Mesenchymal stem cell (in vitro differentiated cells and primary cell): ENCODE data around the gene NDUFS7.

Experiments used
- DNase-seq: peaks from one replicate; pipeline ENCODE4 v3.0.0-alpha.2; 2013
- H2AFZ ChIP-seq: one replicate; pipeline ENCODE4 v1.6.1; 2013; ENCODE audit warnings: low read depth, mild to moderate bottlenecking, control low read depth, inconsistent platforms, low read length, moderate library complexity
- H2AK5ac ChIP-seq: 2 replicates; pipeline ENCODE4 v1.6.1; 2013; ENCODE audit warnings: low read length, moderate library complexity, mild to moderate bottlenecking, inconsistent platforms; ENCODE audit not compliant: severe bottlenecking
- H2BK120ac ChIP-seq: one replicate; pipeline ENCODE4 v1.6.1; 2013; ENCODE audit warnings: low read depth, mild to moderate bottlenecking, inconsistent platforms, low read length, moderate library complexity
- H2BK12ac ChIP-seq, 2 experiments: one replicate each; pipeline ENCODE4 v1.6.1; 2013; ENCODE audit warnings: inconsistent platforms in 2 of 2, low read length in 2 of 2, mild to moderate bottlenecking in 2 of 2, moderate library complexity in 2 of 2, control low read depth in 1 of 2
- H2BK15ac ChIP-seq: one replicate; pipeline ENCODE4 v1.6.1; 2013; ENCODE audit warnings: mild to moderate bottlenecking, low read depth, inconsistent platforms; ENCODE audit not compliant: poor library complexity, severe bottlenecking
- H2BK5ac ChIP-seq: 2 replicates; pipeline ENCODE4 v1.6.1; 2013; ENCODE audit warnings: low read depth, mild to moderate bottlenecking, low read length, control low read depth, inconsistent platforms; ENCODE audit not compliant: poor library complexity, severe bottlenecking
- H3K14ac ChIP-seq, 2 experiments: one replicate each; pipeline ENCODE4 v1.6.1; 2013; ENCODE audit warnings: inconsistent platforms in 2 of 2, low read length in 2 of 2, control low read depth in 1 of 2, mild to moderate bottlenecking in 1 of 2, moderate library complexity in 1 of 2
- H3K18ac ChIP-seq, 2 experiments: one replicate each; pipeline ENCODE4 v1.6.1; 2013; ENCODE audit warnings: inconsistent platforms in 2 of 2, low read length in 2 of 2, control low read depth in 1 of 2, low read depth in 1 of 2, mild to moderate bottlenecking in 1 of 2
- H3K23ac ChIP-seq, 2 experiments: one replicate each; pipeline ENCODE4 v1.6.1; 2013; ENCODE audit warnings: inconsistent platforms in 2 of 2, low read length in 2 of 2, mild to moderate bottlenecking in 2 of 2, moderate library complexity in 2 of 2, control low read depth in 1 of 2
- H3K27ac ChIP-seq: 2 replicates; pipeline ENCODE4 v1.5.1; 2013; ENCODE audit warnings: mild to moderate bottlenecking, moderate library complexity, low read length, control low read depth, inconsistent platforms; ENCODE audit not compliant: poor library complexity, severe bottlenecking
- H3K27me3 ChIP-seq, 2 experiments: 2 replicates each; pipeline versions ENCODE4 v1.6.1 to v1.7.0; 2013; ENCODE audit warnings: low read length in 2 of 2, mild to moderate bottlenecking in 2 of 2, moderate library complexity in 2 of 2, control low read depth in 1 of 2, inconsistent platforms in 1 of 2; ENCODE audit not compliant: control insufficient read depth in 1 of 2, insufficient read depth in 1 of 2
- H3K36me3 ChIP-seq, 2 experiments: 2 replicates each; pipeline versions ENCODE4 v1.6.1 to v1.7.0; 2013; ENCODE audit warnings: low read length in 2 of 2, control low read depth in 1 of 2, inconsistent platforms in 1 of 2, low read depth in 1 of 2, mild to moderate bottlenecking in 1 of 2; ENCODE audit not compliant: insufficient read depth in 2 of 2, control insufficient read depth in 1 of 2
- H3K4ac ChIP-seq, 2 experiments: one replicate each; pipeline ENCODE4 v1.6.1; 2013; ENCODE audit warnings: inconsistent platforms in 2 of 2, low read length in 2 of 2, mild to moderate bottlenecking in 2 of 2, moderate library complexity in 2 of 2, control low read depth in 1 of 2, low read depth in 1 of 2
- H3K4me1 ChIP-seq: 2 replicates; pipeline ENCODE4 v1.6.1; 2013; ENCODE audit warnings: low read depth, low read length, control low read depth; ENCODE audit not compliant: control insufficient read depth, insufficient read depth
- H3K4me2 ChIP-seq: 2 replicates; pipeline ENCODE4 v1.6.1; 2013; ENCODE audit warnings: low read length, mild to moderate bottlenecking, inconsistent platforms; ENCODE audit not compliant: poor library complexity, severe bottlenecking
- H3K4me3 ChIP-seq, 2 experiments: 2 replicates each; pipeline versions ENCODE4 v1.5.1 to v1.7.0; 2013; ENCODE audit warnings: low read length in 2 of 2, mild to moderate bottlenecking in 2 of 2, control low read depth in 1 of 2, low read depth in 1 of 2; ENCODE audit not compliant: insufficient read depth in 1 of 2
- H3K79me1 ChIP-seq: replicated peaks from 2 replicates; pipeline ENCODE4 v1.6.1; 2013; ENCODE audit warnings: mild to moderate bottlenecking, control low read depth, low read length, inconsistent platforms; ENCODE audit not compliant: poor library complexity, severe bottlenecking
- H3K9ac ChIP-seq: 2 replicates; pipeline ENCODE4 v1.7.0; 2013; ENCODE audit warnings: mild to moderate bottlenecking, low read length, moderate library complexity
- H3K9me3 ChIP-seq: 2 replicates; pipeline ENCODE4 v1.7.0; 2013; ENCODE audit warnings: mild to moderate bottlenecking, low read length; ENCODE audit not compliant: control insufficient read depth
- H4K8ac ChIP-seq: one replicate; pipeline ENCODE4 v1.6.1; 2013; ENCODE audit warnings: inconsistent platforms, mild to moderate bottlenecking, low read length, moderate library complexity
- H4K91ac ChIP-seq: one replicate; pipeline ENCODE4 v1.6.1; 2013; ENCODE audit warnings: mild to moderate bottlenecking, low read length, inconsistent platforms
- WGBS: methylation state at CpG from one replicate; pipeline ENCODE4 v1.1.7; 2013; ENCODE audit warnings: mixed read lengths; 5-methylcytosine and 5-hydroxymethylcytosine counted together

NDUFS7 gene

GRCh38 chr19:1390890-1391423 lies 7.2 kb downstream of the NDUFS7 start:
- Histone ChIP-seq H2BK15ac (no peak overlapping the region), H3K27me3 (no peaks in the 10 kb centered on the region), H3K27ac (no peak overlapping the region), H3K9ac (no peak overlapping the region), H2AFZ (no peak overlapping the region), H2BK12ac (no peak overlapping the region), H4K91ac (no peak overlapping the region), H3K14ac (no peak overlapping the region), H3K4me2 (no peak overlapping the region), H3K79me1 (peaks cover 32% of the 10 kb centered on the region), H4K8ac (no peak overlapping the region), H3K4me1 (peaks cover 5% of the 10 kb centered on the region), H3K36me3 (peaks cover 36 to 85% of the 10 kb centered on the region in 2 experiments), H3K18ac (no peak overlapping the region), H3K23ac (no peak overlapping the region), H3K4ac (no peak overlapping the region), H3K4me3 (peak overlapping the region in 1 of 2 experiments; percentile 31), H2BK120ac (no peak overlapping the region), H3K9me3 (no peaks in the 10 kb centered on the region), H2BK5ac (no peak overlapping the region), H2AK5ac (no peak overlapping the region)
- 94% methylated on average over 39 of the region's 42 CpGs for WGBS
- no peak for DNase-seq

GRCh38 chr19:1392407-1392806 lies 8.7 kb downstream of the NDUFS7 start:
- Histone ChIP-seq H3K14ac (no peak overlapping the region), H3K23ac (no peak overlapping the region), H3K9me3 (no peaks in the 10 kb centered on the region), H3K36me3 (peaks cover 36 to 81% of the 10 kb centered on the region in 2 experiments), H3K27me3 (no peaks in the 10 kb centered on the region), H2BK15ac (no peak overlapping the region), H3K27ac (no peak overlapping the region), H2AK5ac (no peak overlapping the region), H2BK12ac (no peak overlapping the region), H4K91ac (no peak overlapping the region), H3K18ac (no peak overlapping the region), H2BK120ac (no peak overlapping the region), H3K79me1 (peaks cover 21% of the 10 kb centered on the region), H3K9ac (no peak overlapping the region), H2AFZ (no peak overlapping the region), H4K8ac (no peak overlapping the region), H3K4me1 (peaks cover 14% of the 10 kb centered on the region), H3K4me3 (no peak overlapping the region), H3K4ac (no peak overlapping the region), H2BK5ac (no peak overlapping the region), H3K4me2 (no peak overlapping the region)
- WGBS = 96% methylated on average over 7 of the region's 15 CpGs
- DNase-seq = no peak

- Histone ChIP-seq H4K91ac (no peak overlapping the region), H2AFZ (no peak overlapping the region), H3K9ac (no peak overlapping the region)
These were observed 9.3 kb downstream of the NDUFS7 start for GRCh38 chr19:1392939-1393530.

GRCh38 chr19:1393841-1394240 lies 10.1 kb downstream of the NDUFS7 start:
- 93% methylated on average over 17 of the region's 17 CpGs for WGBS
- no peaks in the 10 kb centered on the region for H3K9me3 ChIP-seq
- peaks cover 10% of the 10 kb centered on the region for H3K79me1 ChIP-seq
- H3K27me3 ChIP-seq = no peaks in the 10 kb centered on the region
- H2BK120ac ChIP-seq = no peak overlapping the region
- no peak overlapping the region for H3K4me3 ChIP-seq
- no peak overlapping the region for H3K4me2 ChIP-seq
- H2AFZ ChIP-seq = no peak overlapping the region
- peaks cover 30 to 78% of the 10 kb centered on the region in 2 experiments for H3K36me3 ChIP-seq
- H2BK12ac ChIP-seq = no peak overlapping the region
- H2BK15ac ChIP-seq = no peak overlapping the region
- H3K14ac ChIP-seq = no peak overlapping the region
- no peak overlapping the region for H3K18ac ChIP-seq
- no peak overlapping the region for H2AK5ac ChIP-seq
- no peak overlapping the region for H4K8ac ChIP-seq
- no peak overlapping the region for H3K27ac ChIP-seq
- peaks cover 15% of the 10 kb centered on the region for H3K4me1 ChIP-seq
- no peak overlapping the region for H4K91ac ChIP-seq
- H3K23ac ChIP-seq = no peak overlapping the region
- no peak overlapping the region for H3K4ac ChIP-seq
- DNase-seq = no peak
- no peak overlapping the region for H2BK5ac ChIP-seq
- no peak overlapping the region for H3K9ac ChIP-seq

More at GRCh38 chr19:1392939-1393530, 9.3 kb downstream of the NDUFS7 start:
- Histone ChIP-seq H3K4me1 (peaks cover 15% of the 10 kb centered on the region), H3K9me3 (no peaks in the 10 kb centered on the region), H2BK5ac (no peak overlapping the region), H3K27me3 (no peaks in the 10 kb centered on the region), H2BK15ac (no peak overlapping the region), H3K18ac (no peak overlapping the region), H3K14ac (no peak overlapping the region), H3K79me1 (peaks cover 17% of the 10 kb centered on the region), H3K27ac (no peak overlapping the region), H3K4me3 (no peak overlapping the region), H3K36me3 (peaks cover 34 to 81% of the 10 kb centered on the region in 2 experiments), H4K8ac (no peak overlapping the region), H3K23ac (no peak overlapping the region), H2AK5ac (no peak overlapping the region), H2BK120ac (no peak overlapping the region), H3K4ac (no peak overlapping the region), H2BK12ac (no peak overlapping the region), H3K4me2 (no peak overlapping the region)
- 97% methylated on average over 37 of the region's 37 CpGs for WGBS
- no peak for DNase-seq
